HG03457 (cell line): ENCODE data around the gene ITGA7.

Experiments
- ATAC-seq: cut with Tn5 transposase; IDR thresholded peaks from one replicate; pipeline ENCODE4 v1.9.1; 2021; ENCODE audit warnings: moderate number of reproducible peaks; ENCODE audit not compliant: unreplicated experiment

Gene ITGA7

GRCh38 chr12:55685671-55686070 is 22.0 kb downstream of the ITGA7 start:
- no peak for ATAC-seq

GRCh38 chr12:55684761-55685370 is 22.8 kb downstream of the ITGA7 start:
- ATAC-seq, result no peak

- ATAC-seq, result no peak
Measured at GRCh38 chr12:55683676-55684075, 24.0 kb downstream of the ITGA7 start.

GRCh38 chr12:55682087-55682796 is 25.5 kb downstream of the ITGA7 start:
- ATAC-seq, result no peak

GRCh38 chr12:55681142-55682077 is 26.3 kb downstream of the ITGA7 start:
- no peak for ATAC-seq

GRCh38 chr12:55679691-55680090 is 28.0 kb downstream of the ITGA7 start:
- no peak for ATAC-seq

- ATAC-seq, result no peak
Measured at GRCh38 chr12:55676707-55677106, 31.0 kb downstream of the ITGA7 start.

- ATAC-seq, result no peak
Measured at GRCh38 chr12:55675666-55676065, 32.0 kb downstream of the ITGA7 start.

- ATAC-seq, result peak; percentile 94
Measured at GRCh38 chr12:55673638-55674037, 34.1 kb downstream of the ITGA7 start.

- ATAC-seq, result no peak
Measured at GRCh38 chr12:55671746-55672145, 36.0 kb downstream of the ITGA7 start.

GRCh38 chr12:55670276-55670675 is 37.4 kb downstream of the ITGA7 start:
- ATAC-seq, result no peak

GRCh38 chr12:55666508-55666907 is 41.2 kb downstream of the ITGA7 start:
- no peak for ATAC-seq

GRCh38 chr12:55664826-55665225 is 42.9 kb downstream of the ITGA7 start:
- ATAC-seq, result no peak

GRCh38 chr12:55663391-55663790 is 44.3 kb downstream of the ITGA7 start:
- no peak for ATAC-seq

GRCh38 chr12:55659486-55660385 is 48.0 kb downstream of the ITGA7 start:
- ATAC-seq, result no peak

GRCh38 chr12:55658635-55659391 is 48.9 kb downstream of the ITGA7 start:
- ATAC-seq, result no peak

GRCh38 chr12:55658212-55658611 is 49.5 kb downstream of the ITGA7 start:
- no peak for ATAC-seq

- no peak for ATAC-seq
Measured at GRCh38 chr12:55657212-55657611, 50.5 kb downstream of the ITGA7 start.

GRCh38 chr12:55654511-55655214 is 53.0 kb downstream of the ITGA7 start:
- ATAC-seq, result no peak
